K562 (cell line): ENCODE data around the gene HOXA9. TPM values are rescaled to one million over a fixed set of nuclear protein-coding genes. Genes with fewer than 3 reads are reported as not detected.

Source experiments
- ATAC-seq: fragments of 200-7000 bp; cut with Tn5 transposase; 3 replicates; pipeline ENCODE4 v1.9.1; 2020; ENCODE audit warnings: moderate library complexity
- BruUV-seq: library from RNA; stranded (reverse); fragments of 400-500 nt; replicated peaks from 2 replicates; lab custom pipeline; 2021; lab: Mats Ljungman, UMichigan
- CTCF ChIA-PET: fragments of 300-600 bp; formaldehyde crosslinking; extraction: SDS; loops from one replicate; lab custom pipeline; 2021; ENCODE audit warnings: low intra/inter-chr PET ratio; lab: Yijun Ruan, JAX
- POLR2A ChIA-PET: fragments of 300-600, 350-650 bp; sonication (Branson Sonifier 250); formaldehyde crosslinking; extraction: SDS; loops from one replicate; lab custom pipeline; 2021; ENCODE audit warnings: antibody characterized with exemption, inconsistent platforms; lab: Yijun Ruan, JAX
- DNase-seq, 4 experiments: peaks; one replicate each; pipeline versions ENCODE4 v3.0.0 to v3.0.0-alpha.2; 2011 to 2018; ENCODE audit warnings: low spot score in 3 of 4, mixed read lengths in 3 of 4; ENCODE audit errors: extremely low read depth in 1 of 4
- FAIRE-seq: peaks from 2 replicates; lab custom pipeline; 2011; peaks lifted over from hg19 to GRCh38; lab: Jason Lieb, UNC
- H2AFZ ChIP-seq: 2 replicates; pipeline ENCODE4 v1.6.0; 2011; ENCODE audit warnings: low read depth, low read length, control low read depth, inconsistent platforms
- H3K27ac ChIP-seq: fragments of 200-600 bp; 3 replicates; pipeline ENCODE4 v1.8.0; 2011; ENCODE audit warnings: low read depth, mild to moderate bottlenecking, control low read depth, inconsistent platforms, low read length, moderate library complexity, mixed read lengths; ENCODE audit errors: extremely low read depth
- H3K27me3 ChIP-seq, 2 experiments: fragments of 300-600 bp in 1 of 2; 2 replicates in 1 of 2; 3 replicates in 1 of 2; pipeline versions ENCODE4 v1.6.0 to v1.8.0; 2011; ENCODE audit warnings: inconsistent platforms in 2 of 2, low read length in 2 of 2, mild to moderate bottlenecking in 1 of 2, mixed read lengths in 1 of 2, moderate library complexity in 1 of 2; ENCODE audit not compliant: control insufficient read depth in 2 of 2, insufficient read depth in 2 of 2
- H3K36me3 ChIP-seq: fragments of 300-600 bp; 3 replicates; pipeline ENCODE4 v1.8.0; 2011; ENCODE audit warnings: mild to moderate bottlenecking, low read length, inconsistent platforms; ENCODE audit not compliant: control insufficient read depth, insufficient read depth
- H3K4me1 ChIP-seq, 2 experiments: fragments of 200-600 bp in 1 of 2; replicated peaks in 1 of 2; 2 replicates in 1 of 2; 3 replicates in 1 of 2; pipeline versions ENCODE4 v1.5.1 to v1.8.0; 2011; ENCODE audit warnings: inconsistent platforms in 2 of 2, low read length in 2 of 2, mild to moderate bottlenecking in 1 of 2, mixed read lengths in 1 of 2, moderate library complexity in 1 of 2; ENCODE audit not compliant: control insufficient read depth in 2 of 2, insufficient read depth in 2 of 2
- H3K4me2 ChIP-seq: 2 replicates; pipeline ENCODE4 v1.6.1; 2011; ENCODE audit warnings: low read length, control low read depth, inconsistent platforms, mixed read lengths; ENCODE audit not compliant: insufficient read depth
- H3K4me3 ChIP-seq: fragments of 200-600 bp; sonication (generic), shearing (Covaris generic); 2 replicates; pipeline ENCODE4 v1.5.1; 2016; ENCODE audit warnings: control low read depth, inconsistent platforms
- H3K79me2 ChIP-seq: fragments of 200-600 bp; 3 replicates; pipeline ENCODE4 v1.8.0; 2011; ENCODE audit warnings: low read length, inconsistent platforms; ENCODE audit not compliant: control insufficient read depth, insufficient read depth
- H3K9ac ChIP-seq, 2 experiments: 2 replicates each; pipeline versions ENCODE4 v1.6.0 to v1.6.1; 2011; ENCODE audit warnings: low read depth in 2 of 2, low read length in 2 of 2, control low read depth in 1 of 2, inconsistent platforms in 1 of 2, mild to moderate bottlenecking in 1 of 2, mixed read lengths in 1 of 2; ENCODE audit not compliant: insufficient read depth in 1 of 2
- H3K9me1 ChIP-seq: one replicate; pipeline ENCODE4 v1.6.0; 2011; ENCODE audit warnings: inconsistent platforms, mild to moderate bottlenecking, low read length, moderate library complexity; ENCODE audit not compliant: control insufficient read depth, insufficient read depth
- H3K9me3 ChIP-seq: replicated peaks from 2 replicates; pipeline ENCODE4 v1.5.1; 2011; ENCODE audit warnings: low read depth, low read length, inconsistent platforms; ENCODE audit not compliant: control insufficient read depth, insufficient read depth
- H4K20me1 ChIP-seq: replicated peaks from 2 replicates; pipeline ENCODE4 v1.6.1; 2011; ENCODE audit warnings: low read length, inconsistent platforms, mixed read lengths; ENCODE audit not compliant: control insufficient read depth, insufficient read depth
- CBX3 ChIP-seq, 2 experiments: IDR thresholded peaks; 1 replicate in 1 of 2; 2 replicates in 1 of 2; pipeline ENCODE4 v1.6.1; 2012; ENCODE audit warnings: inconsistent platforms in 2 of 2, low read length in 2 of 2, borderline replicate concordance in 1 of 2, control low read depth in 1 of 2
- MED1 ChIP-seq: sonication (generic); formaldehyde crosslinking; IDR thresholded peaks from 2 replicates; pipeline ENCODE4 v1.8.1; 2023; ENCODE audit warnings: missing genetic modification reagents, borderline replicate concordance
- POLR2B ChIP-seq: fragments of 450-650 bp; IDR thresholded peaks from 2 replicates; pipeline ENCODE4 v1.6.1; 2018; ENCODE audit warnings: low read depth; ENCODE audit not compliant: partially characterized antibody
- U2AF2 ChIP-seq: fragments of 200-400 bp; formaldehyde crosslinking; optimal IDR thresholded peaks from 2 replicates; pipeline ENCODE3; 2017; ENCODE audit warnings: low read depth, mild to moderate bottlenecking, low read length
- WGBS: fragments of 100-300 bp; shearing (Covaris generic); methylation state at CpG from one replicate; pipeline ENCODE4 v1.1.6; 2016; ENCODE audit warnings: low coverage, mixed read lengths; ENCODE audit not compliant: insufficient coverage; ENCODE audit errors: missing lambda C conversion rate; 5-methylcytosine and 5-hydroxymethylcytosine counted together
- in situ Hi-C: fragments of 300-500 bp; cut with MboI; formaldehyde crosslinking; loops from 4 replicates; pipeline ENCODE4 v1.15.0; 2018; ENCODE audit warnings: inconsistent platforms, mixed read lengths
- intact Hi-C: fragments of 100-400 bp; cut with micrococcal nuclease; formaldehyde crosslinking; loops from 2 replicates; pipeline ENCODE4 v1.14.2; 2022
- polyA plus RNA-seq, 8 experiments: library from polyadenylated mRNA; depleted of rRNA in 4 of 8; stranded (reverse) in 5 of 8; unstranded in 3 of 8; fragments of >200 nt; fragmentation: Nextera tagmentation in 2 of 8; fragmentation: Illumina TruSeq in 1 of 8; extraction: Ambion mirVana in 2 of 8; extraction: Trizol in 1 of 8; gene quantifications; 2 replicates each; pipeline versions ENCODE4 v1.2.1 to v1.2.3, GENCODE V29; 2011 to 2014; ENCODE audit warnings: inconsistent platforms in 1 of 8, missing spikeins in 1 of 8
- total RNA-seq, 7 experiments: library from RNA; depleted of rRNA in 6 of 7; stranded (reverse); fragments of >200 nt in 6 of 7; fragmentation: Illumina TruSeq in 2 of 7; extraction: Trizol in 2 of 7; gene quantifications; 2 replicates each; pipeline versions ENCODE4 v1.2.1 to v1.2.3, GENCODE V29; 2011 to 2021; ENCODE audit warnings: low replicate concordance in 1 of 7

Gene HOXA9
- total and polyA plus RNA-seq, 9 of the 15 experiments (the other 6 are each of a cell fraction or from before 2014, with no cell fraction given), result not detected

DNA sequence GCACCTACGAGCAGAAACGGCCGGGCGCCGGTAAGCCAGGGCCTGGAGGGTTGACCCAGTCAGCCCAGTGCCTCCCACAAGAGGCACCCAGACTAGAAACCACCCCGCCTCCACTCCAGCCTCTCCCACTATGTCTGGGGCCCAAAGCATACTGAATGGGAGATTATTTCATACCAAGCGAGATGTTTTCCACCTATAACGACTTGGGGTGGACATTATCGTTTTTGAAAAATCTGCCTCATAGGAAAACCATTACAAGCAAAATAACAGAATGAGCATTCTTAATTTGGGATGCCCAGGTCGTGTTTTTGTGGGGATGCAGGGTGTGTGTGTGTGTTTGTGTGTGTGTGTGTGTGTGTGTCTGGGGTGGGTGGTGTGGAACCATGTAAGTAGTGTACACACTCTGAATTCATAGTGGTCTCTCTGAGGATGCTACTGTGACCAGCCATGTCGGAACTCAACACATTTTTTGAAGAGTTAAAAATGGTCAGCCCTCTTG is 19.4 kb downstream of the HOXA9 start:
- peaks cover 32 to 87% of the 10 kb centered on the region in 2 experiments for H3K27me3 ChIP-seq
- H3K9me1 ChIP-seq, result no peaks in the 10 kb centered on the region
- no peaks in the 10 kb centered on the region for H3K9me3 ChIP-seq
- no peak for ATAC-seq
- in situ Hi-C loops (loop anchor here (10.0 kb wide), 1 partner anchor 291 kb away; no protein-coding TSS in a partner anchor), intact Hi-C loops (no loop called here)
- H3K4me3 ChIP-seq, result no peak overlapping the region
- no peak overlapping the region for H2AFZ ChIP-seq
- FAIRE-seq, result no peak
- TF ChIP-seq U2AF2 (no peak), POLR2B (no peak), CBX3 (IDR thresholded peaks at IDR 0.05; ENCODE audit: borderline replicate concordance in 1 of 2, low read length in 2 of 2) (no peak), MED1 (CRISPR knock-in tag) (no peak)
- H3K36me3 ChIP-seq, result no peaks in the 10 kb centered on the region
- H3K79me2 ChIP-seq, result no peaks in the 10 kb centered on the region
- peaks cover 0 to 22% of the 10 kb centered on the region in 2 experiments; a peak in 2 of 5 replicates for H3K4me1 ChIP-seq
- DNase-seq, result no peak
- H4K20me1 ChIP-seq, result no peaks in the 10 kb centered on the region
- ChIA-PET POLR2A (no interaction called here), CTCF (no interaction called here)
- H3K9ac ChIP-seq, result no peak overlapping the region
- WGBS, result 0% methylated on average over 11 of the region's 11 CpGs
- no TSS peak for BruUV-seq
- no peak overlapping the region for H3K4me2 ChIP-seq
- no peak overlapping the region for H3K27ac ChIP-seq
